ENCODE measurements around the gene MSH2.
"Not testable (repeated sequence)": the region's sequence is repeated elsewhere in the genome, so short reads cannot be mapped to it uniquely, and the experiment has no call there.

The MSH2 gene

GRCh38 chr2:47451790-47452189 lies 48.8 kb downstream of the MSH2 start:
- H3K9ac ChIP-seq (ENCODE audit: low read depth, low read length): no peak overlapping the region
- no peaks in the 10 kb centered on the region for H3K4me1 ChIP-seq (ENCODE audit: control insufficient read depth, insufficient read depth, low read length)
- no peaks in the 10 kb centered on the region for H3K36me3 ChIP-seq (ENCODE audit: insufficient read depth, low read length)
- no peak overlapping the region for H3K4me2 ChIP-seq (ENCODE audit: low read length)
- no peaks in the 10 kb centered on the region for H3K9me3 ChIP-seq (replicated peaks; ENCODE audit: low read length)
- no peak overlapping the region for H3K4me3 ChIP-seq (ENCODE audit: low read length)
- H3K27me3 ChIP-seq (ENCODE audit: control insufficient read depth, insufficient read depth, low read length): no peaks in the 10 kb centered on the region

- Histone ChIP-seq H3K27me3 (ENCODE audit: control insufficient read depth, insufficient read depth, low read length) (no peaks in the 10 kb centered on the region), H3K36me3 (ENCODE audit: insufficient read depth, low read length) (no peaks in the 10 kb centered on the region), H3K4me2 (ENCODE audit: low read length) (no peak overlapping the region), H3K9ac (ENCODE audit: low read depth, low read length) (no peak overlapping the region), H3K9me3 (replicated peaks; ENCODE audit: low read length) (no peaks in the 10 kb centered on the region), H3K4me1 (ENCODE audit: control insufficient read depth, insufficient read depth, low read length) (no peaks in the 10 kb centered on the region), H3K4me3 (ENCODE audit: low read length) (no peak overlapping the region)
Measured at GRCh38 chr2:47452761-47453160, 49.8 kb downstream of the MSH2 start.

- not testable (repeated sequence) for H3K4me3 ChIP-seq (ENCODE audit: low read length); H3K36me3 ChIP-seq (ENCODE audit: insufficient read depth, low read length); H3K27me3 ChIP-seq (ENCODE audit: control insufficient read depth, insufficient read depth, low read length); H3K9ac ChIP-seq (ENCODE audit: low read depth, low read length); H3K4me2 ChIP-seq (ENCODE audit: low read length); H3K4me1 ChIP-seq (ENCODE audit: control insufficient read depth, insufficient read depth, low read length); H3K9me3 ChIP-seq (replicated peaks; ENCODE audit: low read length)
Measured at GRCh38 chr2:47454818-47455217, 51.9 kb downstream of the MSH2 start.

GRCh38 chr2:47455411-47455810 lies 52.5 kb downstream of the MSH2 start:
- H3K9me3 ChIP-seq (replicated peaks; ENCODE audit: low read length): no peaks in the 10 kb centered on the region
- no peaks in the 10 kb centered on the region for H3K27me3 ChIP-seq (ENCODE audit: control insufficient read depth, insufficient read depth, low read length)
- H3K4me3 ChIP-seq (ENCODE audit: low read length): no peak overlapping the region
- no peak overlapping the region for H3K4me2 ChIP-seq (ENCODE audit: low read length)
- no peak overlapping the region for H3K9ac ChIP-seq (ENCODE audit: low read depth, low read length)
- no peaks in the 10 kb centered on the region for H3K4me1 ChIP-seq (ENCODE audit: control insufficient read depth, insufficient read depth, low read length)
- no peaks in the 10 kb centered on the region for H3K36me3 ChIP-seq (ENCODE audit: insufficient read depth, low read length)

GRCh38 chr2:47456851-47457250 lies 53.9 kb downstream of the MSH2 start:
- H3K4me3 ChIP-seq (ENCODE audit: low read length): no peak overlapping the region
- H3K4me2 ChIP-seq (ENCODE audit: low read length): no peak overlapping the region
- no peaks in the 10 kb centered on the region for H3K36me3 ChIP-seq (ENCODE audit: insufficient read depth, low read length)
- H3K9ac ChIP-seq (ENCODE audit: low read depth, low read length): no peak overlapping the region
- no peaks in the 10 kb centered on the region for H3K27me3 ChIP-seq (ENCODE audit: control insufficient read depth, insufficient read depth, low read length)
- no peaks in the 10 kb centered on the region for H3K4me1 ChIP-seq (ENCODE audit: control insufficient read depth, insufficient read depth, low read length)
- H3K9me3 ChIP-seq (replicated peaks; ENCODE audit: low read length): no peaks in the 10 kb centered on the region

GRCh38 chr2:47457268-47457667 lies 54.3 kb downstream of the MSH2 start:
- no peak overlapping the region for H3K9ac ChIP-seq (ENCODE audit: low read depth, low read length)
- H3K9me3 ChIP-seq (replicated peaks; ENCODE audit: low read length): no peaks in the 10 kb centered on the region
- no peaks in the 10 kb centered on the region for H3K4me1 ChIP-seq (ENCODE audit: control insufficient read depth, insufficient read depth, low read length)
- H3K27me3 ChIP-seq (ENCODE audit: control insufficient read depth, insufficient read depth, low read length): no peaks in the 10 kb centered on the region
- H3K4me2 ChIP-seq (ENCODE audit: low read length): no peak overlapping the region
- no peak overlapping the region for H3K4me3 ChIP-seq (ENCODE audit: low read length)
- H3K36me3 ChIP-seq (ENCODE audit: insufficient read depth, low read length): no peaks in the 10 kb centered on the region

- no peak overlapping the region for H3K4me3 ChIP-seq (ENCODE audit: low read length)
- no peaks in the 10 kb centered on the region for H3K9me3 ChIP-seq (replicated peaks; ENCODE audit: low read length)
- H3K27me3 ChIP-seq (ENCODE audit: control insufficient read depth, insufficient read depth, low read length): no peaks in the 10 kb centered on the region
- no peak overlapping the region for H3K9ac ChIP-seq (ENCODE audit: low read depth, low read length)
- peaks cover 8% of the 10 kb centered on the region for H3K36me3 ChIP-seq (ENCODE audit: insufficient read depth, low read length)
- no peak overlapping the region for H3K4me2 ChIP-seq (ENCODE audit: low read length)
- H3K4me1 ChIP-seq (ENCODE audit: control insufficient read depth, insufficient read depth, low read length): no peaks in the 10 kb centered on the region
Measured at GRCh38 chr2:47459021-47459420, 56.1 kb downstream of the MSH2 start.

GRCh38 chr2:47460766-47461165 lies 57.8 kb downstream of the MSH2 start:
- Histone ChIP-seq H3K9me3 (replicated peaks; ENCODE audit: low read length) (no peaks in the 10 kb centered on the region), H3K4me2 (ENCODE audit: low read length) (no peak overlapping the region), H3K4me3 (ENCODE audit: low read length) (no peak overlapping the region), H3K36me3 (ENCODE audit: insufficient read depth, low read length) (peaks cover 10% of the 10 kb centered on the region), H3K4me1 (ENCODE audit: control insufficient read depth, insufficient read depth, low read length) (no peaks in the 10 kb centered on the region), H3K27me3 (ENCODE audit: control insufficient read depth, insufficient read depth, low read length) (no peaks in the 10 kb centered on the region), H3K9ac (ENCODE audit: low read depth, low read length) (no peak overlapping the region)

- Histone ChIP-seq H3K9ac (ENCODE audit: low read depth, low read length) (no peak overlapping the region), H3K36me3 (ENCODE audit: insufficient read depth, low read length) (peaks cover 17% of the 10 kb centered on the region), H3K4me2 (ENCODE audit: low read length) (no peak overlapping the region), H3K4me1 (ENCODE audit: control insufficient read depth, insufficient read depth, low read length) (no peaks in the 10 kb centered on the region), H3K27me3 (ENCODE audit: control insufficient read depth, insufficient read depth, low read length) (no peaks in the 10 kb centered on the region), H3K9me3 (replicated peaks; ENCODE audit: low read length) (no peaks in the 10 kb centered on the region), H3K4me3 (ENCODE audit: low read length) (no peak overlapping the region)
Measured at GRCh38 chr2:47471429-47472116, 68.6 kb downstream of the MSH2 start.

- H3K36me3 ChIP-seq (ENCODE audit: insufficient read depth, low read length): peaks cover 21% of the 10 kb centered on the region
- H3K9me3 ChIP-seq (replicated peaks; ENCODE audit: low read length): no peaks in the 10 kb centered on the region
- no peaks in the 10 kb centered on the region for H3K27me3 ChIP-seq (ENCODE audit: control insufficient read depth, insufficient read depth, low read length)
- H3K9ac ChIP-seq (ENCODE audit: low read depth, low read length): no peak overlapping the region
- H3K4me1 ChIP-seq (ENCODE audit: control insufficient read depth, insufficient read depth, low read length): no peaks in the 10 kb centered on the region
- no peak overlapping the region for H3K4me3 ChIP-seq (ENCODE audit: low read length)
- no peak overlapping the region for H3K4me2 ChIP-seq (ENCODE audit: low read length)
Measured at GRCh38 chr2:47479863-47480262, 76.9 kb downstream of the MSH2 start.

GRCh38 chr2:47483191-47483590 lies 80.2 kb downstream of the MSH2 start:
- H3K9me3 ChIP-seq (replicated peaks; ENCODE audit: low read length): no peaks in the 10 kb centered on the region
- H3K36me3 ChIP-seq (ENCODE audit: insufficient read depth, low read length): peaks cover 9% of the 10 kb centered on the region
- H3K9ac ChIP-seq (ENCODE audit: low read depth, low read length): no peak overlapping the region

GRCh38 chr2:47484396-47484795 lies 81.4 kb downstream of the MSH2 start:
- H3K9ac ChIP-seq (ENCODE audit: low read depth, low read length): no peak overlapping the region
- H3K27me3 ChIP-seq (ENCODE audit: control insufficient read depth, insufficient read depth, low read length): no peaks in the 10 kb centered on the region
- no peaks in the 10 kb centered on the region for H3K9me3 ChIP-seq (replicated peaks; ENCODE audit: low read length)
- H3K4me3 ChIP-seq (ENCODE audit: low read length): no peak overlapping the region
- H3K4me2 ChIP-seq (ENCODE audit: low read length): no peak overlapping the region
- H3K36me3 ChIP-seq (ENCODE audit: insufficient read depth, low read length): peaks cover 9% of the 10 kb centered on the region
- H3K4me1 ChIP-seq (ENCODE audit: control insufficient read depth, insufficient read depth, low read length): peaks cover 15% of the 10 kb centered on the region

More at GRCh38 chr2:47483191-47483590, 80.2 kb downstream of the MSH2 start:
- peaks cover 5% of the 10 kb centered on the region for H3K4me1 ChIP-seq (ENCODE audit: control insufficient read depth, insufficient read depth, low read length)
- H3K4me3 ChIP-seq (ENCODE audit: low read length): no peak overlapping the region
- no peaks in the 10 kb centered on the region for H3K27me3 ChIP-seq (ENCODE audit: control insufficient read depth, insufficient read depth, low read length)
- no peak overlapping the region for H3K4me2 ChIP-seq (ENCODE audit: low read length)

All from skeletal muscle satellite cell (primary cell).